Body of pancreas (tissue), 4 donors: ENCODE results near the gene ACTR5.

Source experiments
- POLR2A ChIP-seq, 3 donors: fragments of 450-650 bp; IDR thresholded peaks; one replicate each; pipeline ENCODE4 v1.6.1; 2016; ENCODE audit warnings: antibody characterized with exemption in 3 of 3, mild to moderate bottlenecking in 2 of 3
- TF ChIP-seq, protein P1 (sequence below), 7 experiments: fragments of 450-650 bp in 4 of 7; fragments of 200-600 bp in 3 of 7; sonication (generic) in 3 of 7; IDR thresholded peaks; one replicate each; pipeline ENCODE4 v1.5.1; 2016 to 2019; ENCODE audit warnings: antibody characterized with exemption in 7 of 7

DNA sequence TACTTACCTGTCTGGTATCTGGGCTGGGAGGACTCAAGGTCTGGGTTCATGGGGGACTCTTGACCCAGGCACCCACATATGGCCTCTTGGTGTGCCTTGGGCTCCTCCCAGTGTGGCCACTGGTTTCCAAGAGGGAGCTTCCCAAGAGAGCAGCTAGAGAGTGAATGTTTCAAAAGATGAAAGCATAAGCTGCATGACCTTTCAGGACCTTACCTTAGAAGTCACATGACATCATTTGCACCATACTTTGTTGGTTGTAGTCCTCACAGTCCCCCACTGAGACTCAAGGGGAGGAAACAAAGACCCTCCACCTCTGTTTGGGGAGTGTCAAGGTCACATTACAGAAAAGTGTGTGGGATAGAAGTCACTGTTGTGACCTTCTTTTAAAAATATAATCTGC lies 13.9 kb downstream of the ACTR5 start:
- no peak for TF ChIP-seq POLR2A (IDR thresholded peaks at IDR 0.05)
- TF ChIP-seq, protein P1, sequence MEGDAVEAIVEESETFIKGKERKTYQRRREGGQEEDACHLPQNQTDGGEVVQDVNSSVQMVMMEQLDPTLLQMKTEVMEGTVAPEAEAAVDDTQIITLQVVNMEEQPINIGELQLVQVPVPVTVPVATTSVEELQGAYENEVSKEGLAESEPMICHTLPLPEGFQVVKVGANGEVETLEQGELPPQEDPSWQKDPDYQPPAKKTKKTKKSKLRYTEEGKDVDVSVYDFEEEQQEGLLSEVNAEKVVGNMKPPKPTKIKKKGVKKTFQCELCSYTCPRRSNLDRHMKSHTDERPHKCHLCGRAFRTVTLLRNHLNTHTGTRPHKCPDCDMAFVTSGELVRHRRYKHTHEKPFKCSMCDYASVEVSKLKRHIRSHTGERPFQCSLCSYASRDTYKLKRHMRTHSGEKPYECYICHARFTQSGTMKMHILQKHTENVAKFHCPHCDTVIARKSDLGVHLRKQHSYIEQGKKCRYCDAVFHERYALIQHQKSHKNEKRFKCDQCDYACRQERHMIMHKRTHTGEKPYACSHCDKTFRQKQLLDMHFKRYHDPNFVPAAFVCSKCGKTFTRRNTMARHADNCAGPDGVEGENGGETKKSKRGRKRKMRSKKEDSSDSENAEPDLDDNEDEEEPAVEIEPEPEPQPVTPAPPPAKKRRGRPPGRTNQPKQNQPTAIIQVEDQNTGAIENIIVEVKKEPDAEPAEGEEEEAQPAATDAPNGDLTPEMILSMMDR (IDR thresholded peaks at IDR 0.05) = no peak
